Lower lobe of right lung (tissue), 2 donors: ENCODE measurements around the gene DAP. TPM values are rescaled to one million over a fixed set of nuclear protein-coding genes. Genes with fewer than 3 reads are reported as not detected.

Experiments
- ATAC-seq, 2 donors: fragments of 200-7000 bp; cut with Tn5 transposase; one replicate each; pipeline ENCODE4 v1.9.1; 2020 to 2022; ENCODE audit warnings: mild to moderate bottlenecking in 2 of 2, moderate library complexity in 2 of 2
- DNase-seq: peaks from one replicate; pipeline ENCODE4 v3.0.0-alpha.2; 2020
- H3K27ac ChIP-seq: fragments of 200-600 bp; one replicate; pipeline ENCODE4 v1.8.0; 2022
- H3K27me3 ChIP-seq: fragments of 200-600 bp; one replicate; pipeline ENCODE4 v1.8.0; 2022; ENCODE audit warnings: low read depth
- H3K36me3 ChIP-seq: fragments of 200-600 bp; one replicate; pipeline ENCODE4 v1.8.0; 2022; ENCODE audit warnings: mild to moderate bottlenecking
- H3K4me1 ChIP-seq: fragments of 200-600 bp; one replicate; pipeline ENCODE4 v1.8.0; 2022
- H3K4me3 ChIP-seq: fragments of 200-600 bp; one replicate; pipeline ENCODE4 v1.8.0; 2022; ENCODE audit warnings: mild to moderate bottlenecking
- H3K9me3 ChIP-seq: fragments of 200-600 bp; one replicate; pipeline ENCODE4 v1.8.0; 2022
- intact Hi-C: fragments of 100-400 bp; cut with DNase I; formaldehyde crosslinking; loops from one replicate; pipeline ENCODE4 v1.11.0; 2022
- total RNA-seq: library from RNA; stranded (reverse); fragmentation: NEBNext Ultra II Directional; extraction: Animal tissue kit (Norgen Biotek cat#: 25700); gene quantifications from one replicate; pipeline ENCODE4 v1.2.1, GENCODE V29; 2021
- TF ChIP-seq, protein P1 (sequence below): fragments of 200-600 bp; IDR thresholded peaks from one replicate; pipeline ENCODE4 v1.8.0; 2022; ENCODE audit warnings: antibody characterized with exemption, mild to moderate bottlenecking
- donor health status: DM: no; HTN: yes; CAD: no; lungs with severe emphysema.

DAP gene
- total RNA-seq, 1 donor from 2014 or later = 89.8 TPM

- Histone ChIP-seq H3K36me3 (peaks cover 6% of the 10 kb centered on the region), H3K27ac (no peak overlapping the region), H3K4me1 (peaks cover 23% of the 10 kb centered on the region), H3K9me3 (no peaks in the 10 kb centered on the region), H3K4me3 (no peak overlapping the region), H3K27me3 (no peaks in the 10 kb centered on the region)
- DNase-seq = no peak
- peak; percentile 26 to 50 for ATAC-seq
- TF ChIP-seq, protein P1, sequence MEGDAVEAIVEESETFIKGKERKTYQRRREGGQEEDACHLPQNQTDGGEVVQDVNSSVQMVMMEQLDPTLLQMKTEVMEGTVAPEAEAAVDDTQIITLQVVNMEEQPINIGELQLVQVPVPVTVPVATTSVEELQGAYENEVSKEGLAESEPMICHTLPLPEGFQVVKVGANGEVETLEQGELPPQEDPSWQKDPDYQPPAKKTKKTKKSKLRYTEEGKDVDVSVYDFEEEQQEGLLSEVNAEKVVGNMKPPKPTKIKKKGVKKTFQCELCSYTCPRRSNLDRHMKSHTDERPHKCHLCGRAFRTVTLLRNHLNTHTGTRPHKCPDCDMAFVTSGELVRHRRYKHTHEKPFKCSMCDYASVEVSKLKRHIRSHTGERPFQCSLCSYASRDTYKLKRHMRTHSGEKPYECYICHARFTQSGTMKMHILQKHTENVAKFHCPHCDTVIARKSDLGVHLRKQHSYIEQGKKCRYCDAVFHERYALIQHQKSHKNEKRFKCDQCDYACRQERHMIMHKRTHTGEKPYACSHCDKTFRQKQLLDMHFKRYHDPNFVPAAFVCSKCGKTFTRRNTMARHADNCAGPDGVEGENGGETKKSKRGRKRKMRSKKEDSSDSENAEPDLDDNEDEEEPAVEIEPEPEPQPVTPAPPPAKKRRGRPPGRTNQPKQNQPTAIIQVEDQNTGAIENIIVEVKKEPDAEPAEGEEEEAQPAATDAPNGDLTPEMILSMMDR = no peak
- intact Hi-C loops = no loop called here
Observed at GRCh38 chr5:10731913-10732312, 29.1 kb downstream of the DAP start.

- Histone ChIP-seq H3K27me3 (no peaks in the 10 kb centered on the region), H3K4me1 (peaks cover 37% of the 10 kb centered on the region), H3K27ac (no peak overlapping the region), H3K9me3 (no peaks in the 10 kb centered on the region), H3K4me3 (no peak overlapping the region), H3K36me3 (peaks cover 10% of the 10 kb centered on the region)
- intact Hi-C loops = no loop called here
- no peak for ATAC-seq
- TF ChIP-seq, protein P1 = no peak
- DNase-seq = no peak
Observed at GRCh38 chr5:10730043-10730351, 31.0 kb downstream of the DAP start.

DNA sequence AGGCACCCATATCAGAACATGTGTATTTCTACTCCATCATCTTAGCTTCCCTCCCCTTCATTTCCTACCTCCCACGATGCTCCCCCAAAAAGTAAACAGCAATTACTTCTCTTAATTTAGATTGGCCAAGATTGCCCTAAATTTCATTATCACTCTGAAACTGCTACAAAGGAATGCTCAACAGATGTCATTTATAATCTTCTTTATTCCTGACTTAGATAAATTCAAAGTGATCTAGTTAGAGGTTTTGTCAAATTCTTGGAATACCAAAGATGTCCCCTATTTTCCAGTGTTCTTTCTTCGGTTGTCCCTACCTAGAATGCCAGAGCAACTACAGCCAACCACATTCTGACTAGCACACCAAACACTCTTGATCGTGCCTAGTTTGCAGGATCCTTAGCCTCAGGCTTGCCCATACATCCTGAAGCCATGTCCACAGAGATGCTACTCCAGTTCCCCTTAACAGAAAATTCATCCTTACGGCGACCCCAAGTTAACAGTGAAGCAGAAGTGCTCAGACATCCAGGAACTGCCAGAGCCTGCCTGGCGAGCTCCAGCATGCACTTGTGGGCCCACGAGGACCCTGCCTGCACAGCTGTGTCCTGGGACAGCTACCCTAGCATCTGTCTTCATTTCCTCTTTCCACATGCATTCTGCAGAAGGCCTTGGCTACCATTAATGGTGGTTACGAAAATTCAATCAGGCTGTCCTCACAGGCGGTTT lies 31.6 kb downstream of the DAP start:
- H3K9me3 ChIP-seq = no peaks in the 10 kb centered on the region
- TF ChIP-seq, protein P1 = no peak
- no peak overlapping the region for H3K27ac ChIP-seq
- H3K36me3 ChIP-seq = peaks cover 10% of the 10 kb centered on the region
- no peak for DNase-seq
- H3K27me3 ChIP-seq = no peaks in the 10 kb centered on the region
- ATAC-seq = no peak
- no peak overlapping the region for H3K4me3 ChIP-seq
- H3K4me1 ChIP-seq = peaks cover 38% of the 10 kb centered on the region
- intact Hi-C loops = no loop called here

DNA sequence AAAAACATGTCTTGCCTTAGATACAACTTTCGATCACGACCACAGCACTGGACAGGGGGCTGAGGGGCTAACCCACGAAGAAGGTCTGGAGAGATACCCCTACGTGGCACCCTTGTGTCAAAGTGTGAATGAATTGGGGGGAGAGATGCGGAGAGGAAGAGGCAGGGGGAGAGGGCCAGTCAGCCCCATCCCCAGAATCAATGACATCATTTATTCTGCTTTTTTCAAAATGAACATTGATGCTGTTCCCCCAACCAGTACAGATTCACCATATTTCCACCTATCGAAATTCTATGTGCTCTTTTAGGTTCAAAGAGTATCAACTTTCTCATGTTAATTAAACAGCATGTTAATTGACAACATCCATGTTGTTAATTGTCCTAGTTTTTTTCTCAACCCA lies 32.4 kb downstream of the DAP start:
- DNase-seq (no peak), ATAC-seq (no peak)
- H3K27ac ChIP-seq = no peak overlapping the region
- H3K9me3 ChIP-seq = no peaks in the 10 kb centered on the region
- intact Hi-C loops = no loop called here
- H3K27me3 ChIP-seq = no peaks in the 10 kb centered on the region
- TF ChIP-seq, protein P1 = no peak
- H3K36me3 ChIP-seq = peaks cover 10% of the 10 kb centered on the region
- H3K4me3 ChIP-seq = no peak overlapping the region
- peaks cover 30% of the 10 kb centered on the region for H3K4me1 ChIP-seq

GRCh38 chr5:10727861-10728260 lies 33.2 kb downstream of the DAP start:
- Histone ChIP-seq H3K27me3 (no peaks in the 10 kb centered on the region), H3K27ac (no peak overlapping the region), H3K4me3 (no peak overlapping the region), H3K4me1 (peaks cover 28% of the 10 kb centered on the region), H3K9me3 (no peaks in the 10 kb centered on the region), H3K36me3 (peaks cover 10% of the 10 kb centered on the region)
- TF ChIP-seq, protein P1 = no peak
- DNase-seq (no peak), ATAC-seq (no peak)
- intact Hi-C loops = no loop called here
